Right hindlimb (tissue), 1 donor: ENCODE data around the gene RELN.
"Not testable (repeated sequence)": the region's sequence is repeated elsewhere in the genome, so short reads cannot be mapped to it uniquely, and the experiment has no call there.

Experiments
- DNase-seq: peaks from one replicate; pipeline ENCODE4 v3.0.0-alpha.2; 2018

Gene RELN

DNA sequence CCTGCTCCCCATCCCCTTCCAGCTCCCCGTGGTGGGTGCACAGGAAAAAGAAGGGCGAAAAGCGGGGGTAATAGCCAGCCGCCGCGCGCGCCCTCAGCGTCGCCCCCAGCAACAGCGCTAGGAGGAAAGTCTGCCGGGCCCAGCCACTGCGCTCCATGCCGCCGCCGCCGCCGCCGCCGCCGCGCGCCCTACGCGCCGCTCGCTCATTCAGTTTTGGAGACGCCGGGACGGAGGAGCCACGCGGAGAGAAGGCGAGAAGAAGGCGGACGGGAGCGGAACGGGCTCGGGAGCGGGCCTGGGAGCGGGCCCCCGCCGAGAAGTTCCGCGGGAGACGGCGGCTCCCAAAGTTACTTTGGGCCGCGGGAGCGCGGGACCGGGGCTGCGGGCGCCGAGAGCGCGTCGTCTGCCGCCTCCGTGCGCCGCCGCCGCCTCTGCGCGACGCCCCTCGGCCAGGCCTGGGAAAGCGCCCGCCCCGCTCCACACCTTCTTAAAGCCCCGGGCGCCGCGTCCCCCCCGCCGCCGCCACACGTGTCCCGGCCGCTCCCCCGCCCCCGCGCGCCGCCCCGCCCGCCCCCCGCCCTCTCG lies at the start of gene RELN:
Gene RELN, minus strand, starts transcription at position 459 of the 585 bp plus-strand sequence. Its CDS starts 302 bp downstream, at position 157.
- DNase-seq: peak; percentile 45

DNA sequence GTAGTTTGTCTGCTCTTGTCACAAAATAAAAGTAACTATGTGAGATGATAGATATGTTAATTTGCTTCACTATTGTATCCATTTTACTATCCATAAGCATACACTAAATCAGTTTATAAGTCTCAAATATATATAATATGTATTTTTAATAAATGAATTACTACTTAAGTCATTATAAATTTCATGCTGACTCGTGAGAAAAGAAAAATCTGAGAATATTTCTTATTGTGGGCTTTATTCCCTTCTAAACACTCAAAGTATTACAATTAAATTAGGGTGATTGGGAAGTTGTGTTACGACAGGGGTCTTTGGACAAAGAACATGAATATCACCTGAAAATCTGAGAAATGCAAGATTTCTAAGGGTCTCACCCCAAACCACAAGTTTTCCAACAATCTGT lies 48.7 kb upstream of the RELN start:
- no peak for DNase-seq

GRCh38 chr7:104036889-104037288 lies 47.4 kb upstream of the RELN start:
- DNase-seq: not testable (repeated sequence)

DNA sequence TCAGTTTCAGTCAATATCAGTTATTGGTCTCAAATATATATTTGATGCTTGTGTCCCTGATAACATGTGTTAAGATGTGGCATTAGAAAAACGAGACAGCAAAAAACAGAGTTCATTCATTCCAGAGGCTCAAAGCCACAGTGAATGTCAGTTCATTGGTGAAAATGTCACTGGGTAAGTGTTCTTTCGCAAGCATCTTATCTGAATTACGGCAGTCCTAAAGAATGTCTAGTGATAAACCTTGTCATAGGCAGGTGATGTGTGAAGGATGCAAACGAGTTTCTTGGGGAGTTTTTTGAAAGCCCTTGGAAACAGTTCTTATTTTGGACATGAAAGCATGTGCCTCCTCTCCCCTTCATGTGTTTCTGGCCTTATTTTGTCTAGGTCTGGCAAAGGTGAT lies 45.9 kb upstream of the RELN start:
- no peak for DNase-seq

GRCh38 chr7:104034679-104035078 lies 45.2 kb upstream of the RELN start:
- DNase-seq: no peak

DNA sequence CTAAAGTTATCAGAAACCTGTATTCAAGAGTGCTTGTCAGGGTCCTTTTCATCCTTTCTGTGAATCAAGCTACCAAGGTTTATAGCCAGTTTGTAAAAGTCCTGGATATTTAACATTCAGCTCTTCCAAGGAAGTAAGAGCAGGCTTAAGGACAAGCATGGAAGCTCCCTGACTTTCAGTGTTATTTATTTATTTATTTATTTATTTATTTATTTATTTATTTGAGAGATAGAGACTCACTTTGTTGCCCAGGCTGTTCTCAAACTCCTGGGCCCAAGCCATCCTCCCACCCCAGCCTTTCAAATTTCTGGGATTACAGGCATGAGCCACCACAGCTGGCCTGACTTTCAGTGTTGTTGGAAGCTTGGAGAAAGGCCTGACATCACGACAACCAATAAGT lies 44.4 kb upstream of the RELN start:
- no peak for DNase-seq

DNA sequence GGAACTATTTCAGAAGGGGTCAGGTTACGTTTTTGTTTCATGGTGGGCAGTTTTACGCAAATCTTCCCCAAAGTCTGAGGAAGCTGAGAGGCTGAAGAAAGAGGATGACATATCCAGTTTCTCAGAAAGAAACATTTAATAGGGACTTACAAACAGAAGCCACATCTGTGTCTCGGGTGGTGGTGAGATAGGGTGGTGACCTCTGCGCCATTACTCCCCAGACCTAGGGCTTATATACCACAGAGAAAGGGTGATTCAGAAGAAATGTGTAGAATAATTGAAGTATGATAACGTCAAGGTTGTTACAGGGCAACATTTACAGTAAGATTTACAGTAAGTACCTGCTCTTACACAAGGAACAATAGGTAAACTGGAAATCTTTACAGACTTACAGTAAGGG lies 43.0 kb upstream of the RELN start:
- no peak for DNase-seq

GRCh38 chr7:104029765-104030164 lies 40.3 kb upstream of the RELN start:
- no peak for DNase-seq

- DNase-seq: no peak
Measured at GRCh38 chr7:104024632-104025031, 35.2 kb upstream of the RELN start.

DNA sequence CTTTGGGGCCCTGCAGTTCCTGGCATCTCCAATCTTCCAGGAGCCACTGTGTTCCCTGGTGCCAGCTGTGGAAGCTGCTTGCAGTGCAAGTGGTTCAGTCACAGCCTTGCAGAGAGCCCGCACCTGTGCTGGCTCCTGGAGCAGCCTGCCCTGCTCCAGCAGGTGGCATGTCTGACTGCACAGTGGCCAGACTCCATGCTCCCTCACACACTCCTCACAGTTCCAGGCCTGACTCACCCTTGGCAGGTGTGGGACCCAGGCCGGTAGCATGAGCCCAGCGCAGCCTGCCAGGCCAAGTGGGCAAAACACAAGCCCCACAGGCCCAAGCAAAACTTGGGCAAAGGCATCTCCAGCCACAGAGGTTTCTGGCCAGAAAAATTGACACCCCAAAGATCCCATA lies 33.6 kb upstream of the RELN start:
- no peak for DNase-seq

DNA sequence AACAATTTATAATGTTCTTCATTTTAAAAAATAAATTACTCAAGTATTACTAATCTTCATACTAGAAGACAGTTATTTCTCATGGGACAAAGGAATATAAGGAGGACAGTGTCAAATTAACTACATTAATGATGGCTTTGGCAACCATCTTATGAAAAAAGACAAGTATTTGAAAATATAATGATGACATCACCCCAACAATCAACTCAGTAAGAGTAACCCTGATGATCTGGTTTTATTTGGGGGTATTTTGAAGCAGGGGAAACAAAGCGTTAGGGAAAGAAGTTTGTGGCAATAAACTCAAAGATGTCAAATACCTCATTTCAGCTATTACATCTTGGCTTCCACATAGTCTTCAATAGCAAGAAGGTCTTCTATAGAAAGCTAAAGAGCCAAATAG lies 29.0 kb upstream of the RELN start:
- no peak for DNase-seq

DNA sequence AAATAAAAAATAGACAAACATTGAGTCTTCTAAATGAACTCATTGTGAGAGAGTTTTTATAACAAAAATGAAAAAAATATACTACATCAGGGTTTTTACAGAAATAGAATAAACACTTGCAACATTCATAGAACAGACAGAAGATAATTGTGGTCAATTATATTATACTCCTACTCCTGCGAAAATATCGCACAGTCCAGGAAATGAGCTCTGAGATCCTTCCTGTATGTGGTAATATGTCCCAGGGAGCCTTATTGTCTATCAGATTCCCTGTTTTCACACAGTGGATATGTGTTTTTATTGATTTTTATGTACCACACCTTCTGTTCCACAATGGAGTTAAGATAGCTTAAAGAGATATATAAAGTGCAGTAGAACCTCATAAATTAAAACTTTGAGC lies 27.5 kb upstream of the RELN start:
- DNase-seq: no peak

- DNase-seq: no peak
Measured at GRCh38 chr7:104012835-104013234, 23.4 kb upstream of the RELN start.

DNA sequence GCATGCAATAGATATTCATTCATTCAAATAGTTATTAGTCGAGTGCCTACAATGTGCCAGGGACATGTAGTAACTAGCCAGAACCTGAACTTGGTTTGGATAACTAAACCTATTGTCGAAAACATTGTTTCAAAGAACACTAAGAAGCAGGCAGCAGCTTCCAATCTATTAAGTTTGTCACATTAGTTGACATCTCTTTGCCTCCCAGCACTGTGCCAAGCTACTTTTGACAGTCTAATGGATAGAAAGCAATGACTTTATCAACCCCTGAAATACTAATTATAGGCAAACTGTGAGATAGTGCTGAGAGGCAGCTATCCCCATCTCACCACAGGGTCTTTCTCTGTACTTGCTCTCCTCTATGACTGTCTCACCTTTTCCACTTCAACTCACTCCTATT lies 22.4 kb upstream of the RELN start:
- no peak for DNase-seq

DNA sequence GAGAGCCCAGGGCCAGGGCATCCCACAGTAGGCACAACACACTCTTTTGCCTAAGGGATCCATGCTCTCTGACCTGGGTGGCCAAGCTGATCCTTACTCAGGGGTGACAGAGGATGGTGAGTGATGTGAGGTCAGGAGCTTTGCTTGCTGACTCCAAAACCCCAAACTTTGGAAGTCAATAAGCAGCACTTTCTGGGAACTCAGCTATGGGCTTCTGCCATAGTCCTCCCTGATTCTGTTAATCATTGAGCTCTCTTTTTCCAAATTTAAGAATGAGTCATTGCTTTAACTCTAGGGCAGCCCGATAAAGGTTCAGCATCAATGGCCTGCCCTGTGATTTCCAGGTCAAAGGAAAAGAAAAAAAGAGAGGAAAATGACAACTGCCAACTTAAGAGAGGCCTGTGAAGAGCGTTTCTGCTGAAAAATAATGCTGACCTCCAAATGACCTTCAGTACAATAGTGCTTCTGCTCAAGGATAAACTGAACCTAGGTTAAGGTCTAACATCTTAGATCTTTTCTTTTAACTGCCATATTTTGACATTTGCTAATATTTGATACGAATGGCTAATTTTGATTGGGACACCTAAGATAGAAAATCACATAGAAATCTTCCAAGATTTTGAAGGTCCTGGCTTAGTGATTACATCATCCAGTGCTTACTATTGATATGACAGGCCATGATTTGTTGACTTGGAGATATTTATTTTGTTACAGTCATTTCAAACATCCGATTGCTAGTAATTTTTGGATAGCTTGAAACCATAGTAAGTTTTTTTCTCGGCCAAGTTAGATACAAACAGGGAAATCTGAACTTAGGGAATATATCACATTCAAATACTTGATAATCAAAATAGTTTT lies 20.8 kb upstream of the RELN start:
- no peak for DNase-seq

- no peak for DNase-seq
Measured at GRCh38 chr7:104008107-104008506, 18.6 kb upstream of the RELN start.

DNA sequence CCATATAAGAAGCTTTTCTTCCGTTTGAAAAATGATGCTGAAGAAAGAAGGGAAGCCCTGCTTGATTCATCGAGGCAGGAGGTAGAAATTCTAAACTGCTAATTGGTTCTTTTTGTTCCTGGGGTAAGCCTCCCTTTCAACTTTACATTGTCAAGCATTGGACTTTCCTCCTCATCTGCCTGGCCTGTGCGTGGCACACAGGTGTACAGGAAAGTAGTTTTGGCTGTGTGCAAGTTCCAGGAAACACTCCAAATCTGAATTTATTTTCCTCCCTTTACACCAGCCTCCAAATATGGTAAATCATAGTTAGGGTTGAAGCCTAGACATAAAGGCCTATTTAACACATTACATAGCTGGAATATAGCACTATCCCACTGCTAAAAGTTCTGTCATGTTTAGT lies 18.2 kb upstream of the RELN start:
- no peak for DNase-seq

DNA sequence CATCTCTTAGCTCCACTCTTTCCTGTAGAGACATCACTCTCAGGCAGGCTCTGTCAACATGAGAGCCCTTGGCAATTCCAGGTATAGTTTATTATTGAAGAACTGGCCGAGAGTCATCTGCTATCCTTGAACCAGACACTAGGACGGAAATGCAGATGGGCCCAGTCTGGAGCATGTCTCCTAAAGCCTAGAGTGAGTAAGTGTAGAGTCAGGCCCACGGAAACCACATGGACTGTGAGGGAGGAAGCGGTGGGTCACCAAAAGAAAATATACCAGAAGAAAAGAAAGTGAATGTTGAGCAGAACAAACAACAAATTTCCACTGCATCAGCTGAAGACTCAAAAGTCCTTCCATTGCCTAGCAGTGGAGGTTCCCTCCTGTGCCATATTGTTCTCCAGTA lies 15.7 kb upstream of the RELN start:
- DNase-seq: no peak

- DNase-seq: no peak
Measured at GRCh38 chr7:103996639-103997038, 7.2 kb upstream of the RELN start.

GRCh38 chr7:103996017-103996551 lies 6.6 kb upstream of the RELN start:
- no peak for DNase-seq

DNA sequence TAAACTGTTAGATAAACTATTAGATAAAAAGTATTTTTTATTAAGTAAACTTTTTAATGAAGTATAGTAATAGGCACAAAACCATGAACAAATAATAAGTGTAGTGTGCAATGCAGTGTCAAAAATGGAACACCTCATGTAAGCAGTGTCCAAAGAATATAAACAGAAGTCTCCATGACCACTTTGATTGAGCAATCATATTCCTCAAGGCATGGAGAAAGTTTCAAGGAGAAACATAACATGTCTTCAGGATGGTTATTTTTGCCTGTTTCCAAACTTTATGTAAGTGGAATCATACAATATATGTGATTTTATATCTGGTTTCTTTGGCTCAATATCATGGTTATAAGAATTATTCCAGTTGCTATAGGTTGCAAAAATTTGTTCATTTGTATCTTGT lies 6.1 kb upstream of the RELN start:
- DNase-seq: no peak

DNA sequence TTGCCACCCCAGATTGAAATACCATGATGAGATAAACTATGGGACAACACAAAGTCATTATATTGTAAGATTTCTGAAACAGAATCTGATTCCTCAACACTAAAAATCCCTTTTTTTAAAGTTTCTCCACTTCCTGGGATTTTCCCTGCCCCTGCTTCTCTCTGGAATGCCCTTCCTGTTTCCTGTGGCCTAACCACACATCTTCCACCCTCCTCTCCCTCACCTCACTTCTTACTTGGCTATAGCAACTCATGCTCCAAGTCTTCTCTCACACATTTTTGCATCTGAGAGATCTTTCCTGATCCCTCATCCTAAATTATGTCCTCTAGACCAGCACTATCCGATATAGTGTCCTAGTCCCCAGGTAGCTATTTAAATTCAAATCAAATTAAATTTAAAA lies 4.1 kb upstream of the RELN start:
- DNase-seq: no peak

- DNase-seq: no peak
Measured at GRCh38 chr7:103991406-103991805, 1.9 kb upstream of the RELN start.

GRCh38 chr7:103990991-103991390 lies 1.5 kb upstream of the RELN start:
- DNase-seq: no peak
